ENCODE data around the gene WSCD2.

WSCD2 gene

GRCh38 chr12:108128221-108129016, 669 bp upstream of the WSCD2 start:
- Histone ChIP-seq H3K27me3 (ENCODE audit: insufficient read depth, poor library complexity, severe bottlenecking) (peaks cover 17% of the 10 kb centered on the region), H3K4me3 (replicated peaks; ENCODE audit: insufficient read depth, low read length) (no peak overlapping the region), H3K27ac (replicated peaks) (no peak overlapping the region)
- TF ChIP-seq POLR2AphosphoS5 (IDR thresholded peaks at IDR 0.05; ENCODE audit: low read depth) (no peak), SPI1 (IDR thresholded peaks at IDR 0.05; ENCODE audit: borderline replicate concordance, low read depth) (no peak)
- DNase-seq (ENCODE audit: low read depth in 1 of 2, low spot score in 1 of 2): no peak

GRCh38 chr12:108131035-108131434, 1.9 kb downstream of the WSCD2 start:
- TF ChIP-seq CTCF (IDR thresholded peaks at IDR 0.05; ENCODE audit: insufficient read depth, low read length) (no peak), POLR2AphosphoS5 (IDR thresholded peaks at IDR 0.05; ENCODE audit: low read depth) (no peak), GABPA (IDR thresholded peaks at IDR 0.05; ENCODE audit: low read depth) (no peak)
- H3K4me3 ChIP-seq (replicated peaks; ENCODE audit: insufficient read depth, low read length): no peak overlapping the region
- no peak for DNase-seq (ENCODE audit: low read depth in 1 of 2, low spot score in 1 of 2)
- peaks cover 17% of the 10 kb centered on the region for H3K27me3 ChIP-seq (ENCODE audit: insufficient read depth, poor library complexity, severe bottlenecking)
- no peak overlapping the region for H3K27ac ChIP-seq (replicated peaks)

GRCh38 chr12:108131657-108132126, 2.6 kb downstream of the WSCD2 start:
- TF ChIP-seq GABPA (IDR thresholded peaks at IDR 0.05; ENCODE audit: low read depth): no peak
- TF ChIP-seq, protein P1, sequence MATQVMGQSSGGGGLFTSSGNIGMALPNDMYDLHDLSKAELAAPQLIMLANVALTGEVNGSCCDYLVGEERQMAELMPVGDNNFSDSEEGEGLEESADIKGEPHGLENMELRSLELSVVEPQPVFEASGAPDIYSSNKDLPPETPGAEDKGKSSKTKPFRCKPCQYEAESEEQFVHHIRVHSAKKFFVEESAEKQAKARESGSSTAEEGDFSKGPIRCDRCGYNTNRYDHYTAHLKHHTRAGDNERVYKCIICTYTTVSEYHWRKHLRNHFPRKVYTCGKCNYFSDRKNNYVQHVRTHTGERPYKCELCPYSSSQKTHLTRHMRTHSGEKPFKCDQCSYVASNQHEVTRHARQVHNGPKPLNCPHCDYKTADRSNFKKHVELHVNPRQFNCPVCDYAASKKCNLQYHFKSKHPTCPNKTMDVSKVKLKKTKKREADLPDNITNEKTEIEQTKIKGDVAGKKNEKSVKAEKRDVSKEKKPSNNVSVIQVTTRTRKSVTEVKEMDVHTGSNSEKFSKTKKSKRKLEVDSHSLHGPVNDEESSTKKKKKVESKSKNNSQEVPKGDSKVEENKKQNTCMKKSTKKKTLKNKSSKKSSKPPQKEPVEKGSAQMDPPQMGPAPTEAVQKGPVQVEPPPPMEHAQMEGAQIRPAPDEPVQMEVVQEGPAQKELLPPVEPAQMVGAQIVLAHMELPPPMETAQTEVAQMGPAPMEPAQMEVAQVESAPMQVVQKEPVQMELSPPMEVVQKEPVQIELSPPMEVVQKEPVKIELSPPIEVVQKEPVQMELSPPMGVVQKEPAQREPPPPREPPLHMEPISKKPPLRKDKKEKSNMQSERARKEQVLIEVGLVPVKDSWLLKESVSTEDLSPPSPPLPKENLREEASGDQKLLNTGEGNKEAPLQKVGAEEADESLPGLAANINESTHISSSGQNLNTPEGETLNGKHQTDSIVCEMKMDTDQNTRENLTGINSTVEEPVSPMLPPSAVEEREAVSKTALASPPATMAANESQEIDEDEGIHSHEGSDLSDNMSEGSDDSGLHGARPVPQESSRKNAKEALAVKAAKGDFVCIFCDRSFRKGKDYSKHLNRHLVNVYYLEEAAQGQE (IDR thresholded peaks at IDR 0.05; ENCODE audit: insufficient replicate concordance, low read depth): no peak
- no peak for TF ChIP-seq SPI1 (IDR thresholded peaks at IDR 0.05; ENCODE audit: borderline replicate concordance, low read depth)
- no peak for TF ChIP-seq CTCF (IDR thresholded peaks at IDR 0.05; ENCODE audit: insufficient read depth, low read length)
- TF ChIP-seq POLR2AphosphoS5 (IDR thresholded peaks at IDR 0.05; ENCODE audit: low read depth): no peak
- Histone ChIP-seq H3K27ac (replicated peaks) (no peak overlapping the region), H3K4me3 (replicated peaks; ENCODE audit: insufficient read depth, low read length) (no peak overlapping the region), H3K27me3 (ENCODE audit: insufficient read depth, poor library complexity, severe bottlenecking) (peaks cover 17% of the 10 kb centered on the region)
- DNase-seq (ENCODE audit: low read depth in 1 of 2, low spot score in 1 of 2): no peak

DNA sequence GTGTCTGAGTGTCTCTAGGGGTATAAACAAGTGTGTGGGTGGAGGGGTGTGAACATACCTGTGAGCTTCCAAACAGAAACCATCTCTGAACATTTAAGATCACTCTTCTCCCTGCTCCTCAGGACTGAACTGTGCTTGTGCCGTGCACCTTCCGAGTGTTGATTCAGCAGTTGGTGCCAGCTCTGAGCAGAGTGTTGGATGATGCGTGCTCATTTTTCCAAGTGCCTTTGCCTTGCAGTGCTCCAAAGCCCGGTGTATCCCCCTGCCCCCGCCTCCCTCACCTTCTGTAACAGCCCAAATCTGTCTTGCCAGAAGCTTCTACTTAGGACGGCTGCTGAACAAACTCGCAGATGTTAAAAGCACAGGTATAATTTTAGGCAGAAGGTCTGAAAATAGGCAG, 4.4 kb downstream of the WSCD2 start:
- H3K27me3 ChIP-seq (ENCODE audit: insufficient read depth, poor library complexity, severe bottlenecking): peaks cover 8% of the 10 kb centered on the region

More for the DNA sequence above, 4.4 kb downstream of the WSCD2 start:
- DNase-seq (ENCODE audit: low read depth in 1 of 2, low spot score in 1 of 2): no peak
- TF ChIP-seq, protein P1 (IDR thresholded peaks at IDR 0.05; ENCODE audit: insufficient replicate concordance, low read depth): no peak
- TF ChIP-seq GABPA (IDR thresholded peaks at IDR 0.05; ENCODE audit: low read depth) (no peak), CTCF (IDR thresholded peaks at IDR 0.05; ENCODE audit: insufficient read depth, low read length) (no peak), POLR2AphosphoS5 (IDR thresholded peaks at IDR 0.05; ENCODE audit: low read depth) (no peak)
- Histone ChIP-seq H3K27ac (replicated peaks) (no peak overlapping the region), H3K4me3 (replicated peaks; ENCODE audit: insufficient read depth, low read length) (no peak overlapping the region)

Data from HL-60 (cell line).